ENCODE results near the gene MAS1L.

DNA sequence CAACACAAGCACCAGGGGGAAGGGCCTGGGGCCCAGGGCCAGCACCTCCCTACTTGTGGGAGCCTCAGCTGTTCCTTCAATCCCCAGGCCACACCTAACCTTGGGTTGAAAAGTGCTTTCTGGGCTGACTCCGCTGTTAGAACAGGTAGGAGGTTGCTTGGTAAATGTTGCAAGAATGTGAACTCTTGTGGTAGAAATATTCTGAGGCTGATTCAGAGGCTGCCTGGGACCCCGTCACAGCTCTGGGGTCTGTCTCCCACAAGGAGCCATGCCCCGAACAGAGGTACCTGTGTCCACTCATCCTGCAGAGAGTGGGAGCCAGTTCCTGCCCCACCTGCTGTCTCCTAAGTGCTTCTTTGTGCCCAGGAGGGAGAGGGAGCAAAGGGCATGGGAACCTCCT is 14.4 kb upstream of the MAS1L start:
- TF ChIP-seq POLR2A (IDR thresholded peaks at IDR 0.05) (no peak), POLR2AphosphoS5 (IDR thresholded peaks at IDR 0.05; ENCODE audit: insufficient read depth in 1 of 2, low read depth in 1 of 2) (no peak)

All from vagina (tissue), 2 donors.